ENCODE measurements around the gene DPM3.

DNA sequence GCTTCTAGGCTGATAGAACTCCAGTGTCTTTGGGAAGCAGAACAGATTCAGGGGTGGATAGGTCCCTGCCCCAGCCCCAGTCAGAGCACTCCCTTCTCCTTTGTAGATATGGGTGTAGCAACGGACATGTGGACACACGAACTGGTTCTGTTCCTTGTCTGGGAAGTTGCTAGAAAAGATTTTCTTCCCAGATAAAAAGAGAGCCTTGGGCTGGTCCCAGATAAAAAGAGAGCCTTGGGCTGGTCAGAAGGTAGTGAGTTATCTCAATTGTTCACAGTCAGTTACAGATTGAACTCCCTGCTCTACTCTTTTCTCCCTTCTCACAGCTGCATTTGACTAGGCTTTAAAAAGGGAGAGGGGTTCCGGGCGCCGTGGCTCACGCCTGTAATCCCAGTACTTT lies 20.1 kb downstream of the DPM3 start:
- TF ChIP-seq, protein P1, sequence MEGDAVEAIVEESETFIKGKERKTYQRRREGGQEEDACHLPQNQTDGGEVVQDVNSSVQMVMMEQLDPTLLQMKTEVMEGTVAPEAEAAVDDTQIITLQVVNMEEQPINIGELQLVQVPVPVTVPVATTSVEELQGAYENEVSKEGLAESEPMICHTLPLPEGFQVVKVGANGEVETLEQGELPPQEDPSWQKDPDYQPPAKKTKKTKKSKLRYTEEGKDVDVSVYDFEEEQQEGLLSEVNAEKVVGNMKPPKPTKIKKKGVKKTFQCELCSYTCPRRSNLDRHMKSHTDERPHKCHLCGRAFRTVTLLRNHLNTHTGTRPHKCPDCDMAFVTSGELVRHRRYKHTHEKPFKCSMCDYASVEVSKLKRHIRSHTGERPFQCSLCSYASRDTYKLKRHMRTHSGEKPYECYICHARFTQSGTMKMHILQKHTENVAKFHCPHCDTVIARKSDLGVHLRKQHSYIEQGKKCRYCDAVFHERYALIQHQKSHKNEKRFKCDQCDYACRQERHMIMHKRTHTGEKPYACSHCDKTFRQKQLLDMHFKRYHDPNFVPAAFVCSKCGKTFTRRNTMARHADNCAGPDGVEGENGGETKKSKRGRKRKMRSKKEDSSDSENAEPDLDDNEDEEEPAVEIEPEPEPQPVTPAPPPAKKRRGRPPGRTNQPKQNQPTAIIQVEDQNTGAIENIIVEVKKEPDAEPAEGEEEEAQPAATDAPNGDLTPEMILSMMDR (tag by site-specific recombination; IDR thresholded peaks at IDR 0.05) = no peak
- no peak for TF ChIP-seq ZNF10 (tag by site-specific recombination; IDR thresholded peaks at IDR 0.05)
- TF ChIP-seq HOXA7 (CRISPR knock-in tag; IDR thresholded peaks at IDR 0.05; ENCODE audit: borderline replicate concordance) = no peak
- TF ChIP-seq, protein P2, sequence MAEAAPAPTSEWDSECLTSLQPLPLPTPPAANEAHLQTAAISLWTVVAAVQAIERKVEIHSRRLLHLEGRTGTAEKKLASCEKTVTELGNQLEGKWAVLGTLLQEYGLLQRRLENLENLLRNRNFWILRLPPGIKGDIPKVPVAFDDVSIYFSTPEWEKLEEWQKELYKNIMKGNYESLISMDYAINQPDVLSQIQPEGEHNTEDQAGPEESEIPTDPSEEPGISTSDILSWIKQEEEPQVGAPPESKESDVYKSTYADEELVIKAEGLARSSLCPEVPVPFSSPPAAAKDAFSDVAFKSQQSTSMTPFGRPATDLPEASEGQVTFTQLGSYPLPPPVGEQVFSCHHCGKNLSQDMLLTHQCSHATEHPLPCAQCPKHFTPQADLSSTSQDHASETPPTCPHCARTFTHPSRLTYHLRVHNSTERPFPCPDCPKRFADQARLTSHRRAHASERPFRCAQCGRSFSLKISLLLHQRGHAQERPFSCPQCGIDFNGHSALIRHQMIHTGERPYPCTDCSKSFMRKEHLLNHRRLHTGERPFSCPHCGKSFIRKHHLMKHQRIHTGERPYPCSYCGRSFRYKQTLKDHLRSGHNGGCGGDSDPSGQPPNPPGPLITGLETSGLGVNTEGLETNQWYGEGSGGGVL (tag by site-specific recombination; IDR thresholded peaks at IDR 0.05) = no peak
- TF ChIP-seq ZFP3 (tag by site-specific recombination; IDR thresholded peaks at IDR 0.05; ENCODE audit: low read depth) = no peak
- TF ChIP-seq ZNF133 (tag by site-specific recombination; IDR thresholded peaks at IDR 0.05) = no peak
- no peak for TF ChIP-seq TCF7L2 (IDR thresholded peaks at IDR 0.05; ENCODE audit: borderline replicate concordance, low read depth, low read length)
- TF ChIP-seq, protein P3, sequence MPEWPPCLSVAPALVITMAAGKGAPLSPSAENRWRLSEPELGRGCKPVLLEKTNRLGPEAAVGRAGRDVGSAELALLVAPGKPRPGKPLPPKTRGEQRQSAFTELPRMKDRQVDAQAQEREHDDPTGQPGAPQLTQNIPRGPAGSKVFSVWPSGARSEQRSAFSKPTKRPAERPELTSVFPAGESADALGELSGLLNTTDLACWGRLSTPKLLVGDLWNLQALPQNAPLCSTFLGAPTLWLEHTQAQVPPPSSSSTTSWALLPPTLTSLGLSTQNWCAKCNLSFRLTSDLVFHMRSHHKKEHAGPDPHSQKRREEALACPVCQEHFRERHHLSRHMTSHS (tag by site-specific recombination; IDR thresholded peaks at IDR 0.05) = no peak
- TF ChIP-seq, protein P4, sequence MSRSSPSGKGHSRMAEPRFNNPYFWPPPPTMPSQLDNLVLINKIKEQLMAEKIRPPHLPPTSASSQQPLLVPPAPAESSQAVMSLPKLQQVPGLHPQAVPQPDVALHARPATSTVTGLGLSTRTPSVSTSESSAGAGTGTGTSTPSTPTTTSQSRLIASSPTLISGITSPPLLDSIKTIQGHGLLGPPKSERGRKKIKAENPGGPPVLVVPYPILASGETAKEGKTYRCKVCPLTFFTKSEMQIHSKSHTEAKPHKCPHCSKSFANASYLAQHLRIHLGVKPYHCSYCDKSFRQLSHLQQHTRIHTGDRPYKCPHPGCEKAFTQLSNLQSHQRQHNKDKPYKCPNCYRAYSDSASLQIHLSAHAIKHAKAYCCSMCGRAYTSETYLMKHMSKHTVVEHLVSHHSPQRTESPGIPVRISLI (tag by site-specific recombination; IDR thresholded peaks at IDR 0.05) = no peak
